Ramos (cell line): ENCODE data around the gene PUS1.

Experiments
- in situ Hi-C: fragments of 300-500 bp; cut with MboI; formaldehyde crosslinking; loops from one replicate; pipeline ENCODE4 v1.14.3; 2022; ENCODE audit warnings: low sequenced_read_pairs; ENCODE audit not compliant: unreplicated experiment

PUS1 gene

GRCh38 chr12:131902332-131903241 lies 26.5 kb upstream of the PUS1 start:
- in situ Hi-C loops = no loop called here

GRCh38 chr12:131903270-131904255 lies 25.5 kb upstream of the PUS1 start:
- in situ Hi-C loops = no loop called here

- in situ Hi-C loops = no loop called here
These were observed 24.7 kb upstream of the PUS1 start for GRCh38 chr12:131904346-131904745.

GRCh38 chr12:131905081-131905629 lies 23.9 kb upstream of the PUS1 start:
- in situ Hi-C loops = no loop called here

GRCh38 chr12:131905630-131906091 lies 23.4 kb upstream of the PUS1 start:
- in situ Hi-C loops = no loop called here

- in situ Hi-C loops = no loop called here
These were observed 21.5 kb upstream of the PUS1 start for GRCh38 chr12:131907379-131908091.

GRCh38 chr12:131908092-131909080 lies 20.7 kb upstream of the PUS1 start:
- in situ Hi-C loops = no loop called here

GRCh38 chr12:131909081-131909751 lies 19.9 kb upstream of the PUS1 start:
- in situ Hi-C loops = no loop called here

GRCh38 chr12:131909752-131910219 lies 19.3 kb upstream of the PUS1 start:
- in situ Hi-C loops = no loop called here

GRCh38 chr12:131910302-131911027 lies 18.6 kb upstream of the PUS1 start:
- in situ Hi-C loops = no loop called here

- in situ Hi-C loops = no loop called here
These were observed 17.9 kb upstream of the PUS1 start for GRCh38 chr12:131911028-131911650.

- in situ Hi-C loops = no loop called here
These were observed 17.1 kb upstream of the PUS1 start for GRCh38 chr12:131911851-131912477.

- in situ Hi-C loops = no loop called here
These were observed 16.4 kb upstream of the PUS1 start for GRCh38 chr12:131912518-131913274.

GRCh38 chr12:131913666-131914065 lies 15.4 kb upstream of the PUS1 start:
- in situ Hi-C loops = no loop called here

- in situ Hi-C loops = no loop called here
These were observed 14.8 kb upstream of the PUS1 start for GRCh38 chr12:131914179-131914702.
